MM.1S (cell line): ENCODE data around the gene KCMF1.

Experiments
- DNase-seq: peaks from one replicate; pipeline ENCODE4 v3.0.0-alpha.2; 2015
- H2AFZ ChIP-seq: fragments of 300-600 bp; sonication (generic); 2 replicates; pipeline ENCODE4 v1.6.0; 2016; ENCODE audit warnings: antibody characterized with exemption, low read length
- H3F3A ChIP-seq: fragments of 300-600 bp; sonication (generic); 2 replicates; pipeline ENCODE4 v1.6.1; 2016; ENCODE audit warnings: mild to moderate bottlenecking, antibody characterized with exemption, low read length, moderate library complexity, mixed read lengths; ENCODE audit not compliant: insufficient read depth
- H3K27ac ChIP-seq: fragments of 300-600 bp; sonication (generic); 2 replicates; pipeline ENCODE4 v1.5.1; 2016; ENCODE audit warnings: mild to moderate bottlenecking, low read length
- H3K27me3 ChIP-seq: fragments of 300-600 bp; sonication (generic); replicated peaks from 2 replicates; pipeline ENCODE4 v1.6.0; 2016; ENCODE audit warnings: low read length; ENCODE audit not compliant: insufficient read depth
- H3K36me3 ChIP-seq: fragments of 300-600 bp; sonication (generic); replicated peaks from 2 replicates; pipeline ENCODE4 v1.6.1; 2016; ENCODE audit warnings: mild to moderate bottlenecking, low read length, mixed read lengths; ENCODE audit not compliant: insufficient read depth
- H3K4me1 ChIP-seq: fragments of 300-600 bp; sonication (generic); 2 replicates; pipeline ENCODE4 v1.6.1; 2016; ENCODE audit warnings: low read length, mixed read lengths
- H3K4me2 ChIP-seq: fragments of 300-600 bp; sonication (generic); 2 replicates; pipeline ENCODE4 v1.6.0; 2016; ENCODE audit warnings: low read depth, low read length
- H3K4me3 ChIP-seq: fragments of 300-600 bp; sonication (generic); 2 replicates; pipeline ENCODE4 v1.5.1; 2016; ENCODE audit warnings: low read length, mixed read lengths
- H3K79me2 ChIP-seq: fragments of 300-600 bp; sonication (generic); 2 replicates; pipeline ENCODE4 v1.6.1; 2016; ENCODE audit warnings: mixed run types, low read length, mixed read lengths
- H3K9ac ChIP-seq: fragments of 300-600 bp; sonication (generic); 2 replicates; pipeline ENCODE4 v1.6.1; 2016; ENCODE audit warnings: low read length, mixed read lengths
- H3K9me2 ChIP-seq: fragments of 300-600 bp; sonication (generic); replicated peaks from 2 replicates; pipeline ENCODE4 v1.6.1; 2016; ENCODE audit warnings: mild to moderate bottlenecking, low read length, mixed read lengths; ENCODE audit not compliant: insufficient read depth
- H3K9me3 ChIP-seq: fragments of 300-600 bp; sonication (generic); replicated peaks from 2 replicates; pipeline ENCODE4 v1.6.1; 2016; ENCODE audit warnings: mild to moderate bottlenecking, low read length, mixed read lengths; ENCODE audit not compliant: insufficient read depth
- H4K20me1 ChIP-seq: fragments of 300-600 bp; sonication (generic); 2 replicates; pipeline ENCODE4 v1.6.1; 2016; ENCODE audit warnings: mild to moderate bottlenecking, low read length, moderate library complexity, mixed read lengths; ENCODE audit not compliant: insufficient read depth
- EZH2 ChIP-seq: fragments of 300-600 bp; sonication (generic); optimal IDR thresholded peaks from 2 replicates; pipeline ENCODE3; 2017; ENCODE audit warnings: low read depth, mild to moderate bottlenecking, antibody characterized with exemption, low read length, mixed read lengths
- EZH2phosphoT487 ChIP-seq: fragments of 300-600 bp; sonication (generic); IDR thresholded peaks from 2 replicates; pipeline ENCODE4 v1.6.1; 2018; ENCODE audit warnings: antibody characterized with exemption, low read length
- TF ChIP-seq, protein P1 (sequence below): fragments of 300-600 bp; sonication (generic); IDR thresholded peaks from 2 replicates; pipeline ENCODE4 v1.5.1; 2016; ENCODE audit warnings: antibody characterized with exemption, low read length, mixed read lengths

KCMF1 gene

DNA sequence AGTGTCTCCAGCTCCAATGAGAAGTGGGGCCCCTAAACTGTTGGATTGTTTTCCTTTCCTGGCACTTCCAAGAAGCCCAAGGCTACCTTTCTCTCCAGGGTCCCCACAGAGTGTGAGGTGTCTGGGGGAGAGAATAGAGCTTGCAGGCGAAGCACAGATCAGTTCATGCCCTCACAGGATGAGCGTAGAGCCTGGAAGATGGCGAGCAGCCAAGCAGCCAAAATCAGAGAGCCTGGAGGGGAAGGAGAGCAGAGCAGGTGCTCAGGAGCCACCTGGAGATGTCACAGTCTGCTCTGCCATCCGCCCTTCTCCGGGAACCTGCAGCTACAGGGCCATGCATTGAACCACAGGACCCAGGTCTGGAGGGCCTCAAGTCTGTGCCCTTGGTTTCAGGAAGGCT lies 107.6 kb downstream of the KCMF1 start:
- TF ChIP-seq, protein P1, sequence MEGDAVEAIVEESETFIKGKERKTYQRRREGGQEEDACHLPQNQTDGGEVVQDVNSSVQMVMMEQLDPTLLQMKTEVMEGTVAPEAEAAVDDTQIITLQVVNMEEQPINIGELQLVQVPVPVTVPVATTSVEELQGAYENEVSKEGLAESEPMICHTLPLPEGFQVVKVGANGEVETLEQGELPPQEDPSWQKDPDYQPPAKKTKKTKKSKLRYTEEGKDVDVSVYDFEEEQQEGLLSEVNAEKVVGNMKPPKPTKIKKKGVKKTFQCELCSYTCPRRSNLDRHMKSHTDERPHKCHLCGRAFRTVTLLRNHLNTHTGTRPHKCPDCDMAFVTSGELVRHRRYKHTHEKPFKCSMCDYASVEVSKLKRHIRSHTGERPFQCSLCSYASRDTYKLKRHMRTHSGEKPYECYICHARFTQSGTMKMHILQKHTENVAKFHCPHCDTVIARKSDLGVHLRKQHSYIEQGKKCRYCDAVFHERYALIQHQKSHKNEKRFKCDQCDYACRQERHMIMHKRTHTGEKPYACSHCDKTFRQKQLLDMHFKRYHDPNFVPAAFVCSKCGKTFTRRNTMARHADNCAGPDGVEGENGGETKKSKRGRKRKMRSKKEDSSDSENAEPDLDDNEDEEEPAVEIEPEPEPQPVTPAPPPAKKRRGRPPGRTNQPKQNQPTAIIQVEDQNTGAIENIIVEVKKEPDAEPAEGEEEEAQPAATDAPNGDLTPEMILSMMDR = no peak
- TF ChIP-seq EZH2phosphoT487 (no peak), EZH2 (no peak)
- no peak for DNase-seq
- no peaks in the 10 kb centered on the region for H3K9me3 ChIP-seq
- no peaks in the 10 kb centered on the region for H3F3A ChIP-seq
- no peak overlapping the region for H3K4me3 ChIP-seq
- no peak overlapping the region for H2AFZ ChIP-seq
- no peaks in the 10 kb centered on the region for H3K4me1 ChIP-seq
- no peak overlapping the region for H3K9ac ChIP-seq
- H3K79me2 ChIP-seq = no peaks in the 10 kb centered on the region
- H3K36me3 ChIP-seq = no peaks in the 10 kb centered on the region
- H4K20me1 ChIP-seq = no peaks in the 10 kb centered on the region
- H3K27ac ChIP-seq = no peak overlapping the region
- no peak overlapping the region for H3K4me2 ChIP-seq
- H3K9me2 ChIP-seq = no peaks in the 10 kb centered on the region
- no peaks in the 10 kb centered on the region for H3K27me3 ChIP-seq

- Histone ChIP-seq H3K4me3 (no peak overlapping the region), H3K4me1 (no peaks in the 10 kb centered on the region), H3K9me2 (no peaks in the 10 kb centered on the region), H3K27me3 (no peaks in the 10 kb centered on the region), H3F3A (no peaks in the 10 kb centered on the region), H3K4me2 (no peak overlapping the region), H2AFZ (no peak overlapping the region), H4K20me1 (no peaks in the 10 kb centered on the region), H3K9me3 (no peaks in the 10 kb centered on the region), H3K9ac (no peak overlapping the region), H3K36me3 (no peaks in the 10 kb centered on the region), H3K79me2 (no peaks in the 10 kb centered on the region), H3K27ac (no peak overlapping the region)
- no peak for DNase-seq
- TF ChIP-seq, protein P1 = no peak
- TF ChIP-seq EZH2phosphoT487 = no peak
These were observed 112.1 kb downstream of the KCMF1 start for GRCh38 chr2:85083092-85083491.

DNA sequence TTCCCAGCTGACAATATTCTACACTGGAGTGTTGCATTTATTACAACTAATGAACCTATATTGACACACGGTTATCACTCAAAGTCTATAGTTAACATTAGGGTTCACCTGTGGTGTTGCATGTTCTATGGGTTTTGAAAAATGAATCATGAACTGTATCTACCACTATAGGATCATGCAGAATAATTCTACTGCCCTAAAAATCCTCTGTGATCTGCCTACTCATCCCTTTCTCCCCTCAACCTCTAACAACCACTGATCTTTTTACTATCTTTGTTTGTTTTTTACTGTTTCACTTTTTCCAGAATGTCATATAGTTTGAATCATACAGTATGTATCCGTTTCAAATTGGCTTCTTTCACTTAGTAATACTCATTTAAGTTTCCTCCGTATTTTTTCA lies 114.6 kb downstream of the KCMF1 start:
- no peak for DNase-seq
- no peak overlapping the region for H3K27ac ChIP-seq
- no peaks in the 10 kb centered on the region for H3K36me3 ChIP-seq
- no peaks in the 10 kb centered on the region for H3F3A ChIP-seq
- TF ChIP-seq EZH2 (no peak), EZH2phosphoT487 (no peak)
- TF ChIP-seq, protein P1 = no peak
- no peaks in the 10 kb centered on the region for H3K9me2 ChIP-seq
- no peak overlapping the region for H3K4me3 ChIP-seq
- no peaks in the 10 kb centered on the region for H3K4me1 ChIP-seq
- H4K20me1 ChIP-seq = no peaks in the 10 kb centered on the region
- H3K9me3 ChIP-seq = no peaks in the 10 kb centered on the region
- no peaks in the 10 kb centered on the region for H3K79me2 ChIP-seq
- no peak overlapping the region for H3K4me2 ChIP-seq
- no peaks in the 10 kb centered on the region for H3K27me3 ChIP-seq
- H2AFZ ChIP-seq = no peak overlapping the region
- no peak overlapping the region for H3K9ac ChIP-seq

DNA sequence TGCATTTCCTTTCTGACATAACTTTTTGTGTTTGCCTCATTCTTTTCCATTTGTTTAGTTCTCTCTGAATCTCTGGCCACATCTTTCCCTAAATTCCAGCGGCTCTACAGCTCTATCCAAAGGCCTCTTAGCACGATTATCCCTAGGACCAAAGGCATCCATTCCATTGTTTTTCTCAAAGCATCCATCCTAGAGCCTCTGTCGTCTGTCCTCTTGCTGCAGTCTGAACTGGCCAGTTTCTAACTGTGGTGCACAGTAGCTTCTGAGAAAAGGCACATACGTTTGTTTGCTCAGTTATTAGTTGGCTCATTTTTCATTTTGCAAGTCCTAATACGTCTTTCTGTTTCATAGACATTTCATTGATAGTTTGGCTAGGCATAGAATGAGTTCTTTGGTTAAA lies 116.6 kb downstream of the KCMF1 start:
- Histone ChIP-seq H3K36me3 (no peaks in the 10 kb centered on the region), H3K4me1 (no peaks in the 10 kb centered on the region), H3K4me3 (no peak overlapping the region), H3K27ac (no peak overlapping the region), H2AFZ (no peak overlapping the region), H3F3A (no peaks in the 10 kb centered on the region), H3K9me2 (no peaks in the 10 kb centered on the region), H3K4me2 (no peak overlapping the region), H3K9me3 (no peaks in the 10 kb centered on the region), H3K27me3 (no peaks in the 10 kb centered on the region), H3K9ac (no peak overlapping the region), H4K20me1 (no peaks in the 10 kb centered on the region), H3K79me2 (no peaks in the 10 kb centered on the region)
- TF ChIP-seq, protein P1 = no peak
- TF ChIP-seq EZH2 (no peak), EZH2phosphoT487 (no peak)
- DNase-seq = no peak
